Measurements from ENCODE around the gene RAMP3.

- TF ChIP-seq CTCF (conservative IDR thresholded peaks at IDR 0.05; ENCODE audit: low read length), result no peak
- TF ChIP-seq EZH2phosphoT487 (IDR thresholded peaks at IDR 0.05; ENCODE audit: borderline replicate concordance), result no peak
Measured at GRCh38 chr7:45133877-45134276, 23.7 kb upstream of the RAMP3 start.

All from Loucy (cell line).